ENCODE results near the gene ALDH1A2.

The ALDH1A2 gene

GRCh38 chr15:58062983-58063382, 2.5 kb downstream of the ALDH1A2 start:
- no peak for TF ChIP-seq CTCF (IDR thresholded peaks at IDR 0.05; ENCODE audit: control insufficient read depth, extremely low read depth, insufficient read depth)
- DNase-seq (ENCODE audit: low read depth) = no peak
- H3K4me3 ChIP-seq (ENCODE audit: low read depth, low read length) = no peak overlapping the region

GRCh38 chr15:58062175-58062574, 3.3 kb downstream of the ALDH1A2 start:
- H3K4me3 ChIP-seq (ENCODE audit: low read depth, low read length) = no peak overlapping the region
- no peak for TF ChIP-seq CTCF (IDR thresholded peaks at IDR 0.05; ENCODE audit: control insufficient read depth, extremely low read depth, insufficient read depth)
- DNase-seq (ENCODE audit: low read depth) = no peak

- no peak for TF ChIP-seq CTCF (IDR thresholded peaks at IDR 0.05; ENCODE audit: control insufficient read depth, extremely low read depth, insufficient read depth)
- H3K4me3 ChIP-seq (ENCODE audit: low read depth, low read length) = no peak overlapping the region
- no peak for DNase-seq (ENCODE audit: low read depth)
Observed at GRCh38 chr15:58060575-58060974, 4.9 kb downstream of the ALDH1A2 start.

GRCh38 chr15:58058729-58059128, 6.8 kb downstream of the ALDH1A2 start:
- TF ChIP-seq CTCF (IDR thresholded peaks at IDR 0.05; ENCODE audit: control insufficient read depth, extremely low read depth, insufficient read depth) = no peak
- DNase-seq (ENCODE audit: low read depth) = no peak
- no peak overlapping the region for H3K4me3 ChIP-seq (ENCODE audit: low read depth, low read length)

GRCh38 chr15:58058073-58058472, 7.4 kb downstream of the ALDH1A2 start:
- H3K4me3 ChIP-seq (ENCODE audit: low read depth, low read length) = no peak overlapping the region
- no peak for DNase-seq (ENCODE audit: low read depth)
- TF ChIP-seq CTCF (IDR thresholded peaks at IDR 0.05; ENCODE audit: control insufficient read depth, extremely low read depth, insufficient read depth) = no peak

- H3K4me3 ChIP-seq (ENCODE audit: low read depth, low read length) = no peak overlapping the region
- no peak for DNase-seq (ENCODE audit: low read depth)
- TF ChIP-seq CTCF (IDR thresholded peaks at IDR 0.05; ENCODE audit: control insufficient read depth, extremely low read depth, insufficient read depth) = no peak
Observed at GRCh38 chr15:58057559-58057958, 8.0 kb downstream of the ALDH1A2 start.

GRCh38 chr15:58056015-58056414, 9.5 kb downstream of the ALDH1A2 start:
- peak; percentile 20; the same call in 1 of the 2 replicates for TF ChIP-seq CTCF (IDR thresholded peaks at IDR 0.05; ENCODE audit: control insufficient read depth, extremely low read depth, insufficient read depth)
- no peak for DNase-seq (ENCODE audit: low read depth)
- no peak overlapping the region for H3K4me3 ChIP-seq (ENCODE audit: low read depth, low read length)

Data from LNCaP clone FGC (cell line).